ENCODE data around the gene BRF1.
"Not testable (repeated sequence)": the region's sequence is repeated elsewhere in the genome, so short reads cannot be mapped to it uniquely, and the experiment has no call there.

Gene BRF1

DNA sequence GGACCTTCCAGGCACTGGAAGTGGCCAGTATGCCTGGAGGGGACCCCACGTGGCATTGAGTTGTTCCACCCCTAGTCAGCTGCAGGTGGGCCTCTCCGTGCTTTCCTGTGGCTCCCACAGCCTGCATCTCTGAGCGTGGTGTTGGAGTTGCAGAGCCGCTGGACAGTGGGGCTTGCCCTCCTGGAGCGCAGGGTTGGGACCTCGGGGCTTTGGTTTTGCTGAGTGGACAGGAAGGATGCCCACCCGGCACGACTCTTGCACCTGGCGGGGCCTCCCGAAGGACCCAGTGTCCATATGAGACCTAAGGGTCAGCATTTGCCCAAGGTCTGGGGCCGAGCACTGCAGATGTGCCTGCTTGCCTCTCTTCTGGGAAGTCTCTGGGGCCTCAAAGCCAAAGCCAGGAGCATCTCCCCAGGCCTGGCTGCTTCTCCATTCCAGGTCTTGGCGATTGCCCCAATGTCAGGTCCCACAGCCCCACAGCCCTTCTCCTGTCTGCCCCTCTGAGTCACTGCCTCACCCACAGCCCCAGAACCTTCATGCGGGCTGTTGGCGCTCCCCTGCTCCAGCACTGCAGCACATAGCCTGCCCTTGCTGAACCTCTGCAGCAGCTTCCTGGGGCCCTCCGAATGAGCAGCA, 15.3 kb upstream of the BRF1 start:
- DNase-seq (ENCODE audit: low spot score): no peak

DNA sequence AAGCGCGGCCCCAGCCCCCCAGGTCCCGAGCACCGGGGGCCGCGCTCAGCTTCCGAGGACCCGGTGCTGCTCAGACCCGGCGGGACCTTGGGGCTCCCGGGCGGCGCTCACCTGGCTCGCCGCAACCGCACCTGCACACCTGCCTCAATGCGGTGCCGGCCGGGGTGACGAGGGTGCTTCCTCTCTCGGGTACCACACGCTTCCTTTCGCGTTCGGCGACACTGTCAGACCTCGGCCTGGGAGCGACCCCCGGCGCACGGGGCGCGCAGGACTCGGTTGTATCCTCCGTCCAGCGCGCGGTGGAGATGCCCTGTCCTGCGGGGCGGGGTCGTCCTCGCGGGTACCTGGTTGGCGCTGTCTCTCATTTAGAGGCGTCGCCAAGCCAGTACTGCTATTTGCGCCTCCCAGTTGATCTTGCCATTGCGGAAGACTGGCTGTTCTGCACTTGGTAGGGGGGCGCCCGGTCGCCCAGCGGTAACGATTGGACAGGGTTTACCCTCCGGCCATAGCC, 14.5 kb upstream of the BRF1 start:
- no peak for DNase-seq (ENCODE audit: low spot score)

DNA sequence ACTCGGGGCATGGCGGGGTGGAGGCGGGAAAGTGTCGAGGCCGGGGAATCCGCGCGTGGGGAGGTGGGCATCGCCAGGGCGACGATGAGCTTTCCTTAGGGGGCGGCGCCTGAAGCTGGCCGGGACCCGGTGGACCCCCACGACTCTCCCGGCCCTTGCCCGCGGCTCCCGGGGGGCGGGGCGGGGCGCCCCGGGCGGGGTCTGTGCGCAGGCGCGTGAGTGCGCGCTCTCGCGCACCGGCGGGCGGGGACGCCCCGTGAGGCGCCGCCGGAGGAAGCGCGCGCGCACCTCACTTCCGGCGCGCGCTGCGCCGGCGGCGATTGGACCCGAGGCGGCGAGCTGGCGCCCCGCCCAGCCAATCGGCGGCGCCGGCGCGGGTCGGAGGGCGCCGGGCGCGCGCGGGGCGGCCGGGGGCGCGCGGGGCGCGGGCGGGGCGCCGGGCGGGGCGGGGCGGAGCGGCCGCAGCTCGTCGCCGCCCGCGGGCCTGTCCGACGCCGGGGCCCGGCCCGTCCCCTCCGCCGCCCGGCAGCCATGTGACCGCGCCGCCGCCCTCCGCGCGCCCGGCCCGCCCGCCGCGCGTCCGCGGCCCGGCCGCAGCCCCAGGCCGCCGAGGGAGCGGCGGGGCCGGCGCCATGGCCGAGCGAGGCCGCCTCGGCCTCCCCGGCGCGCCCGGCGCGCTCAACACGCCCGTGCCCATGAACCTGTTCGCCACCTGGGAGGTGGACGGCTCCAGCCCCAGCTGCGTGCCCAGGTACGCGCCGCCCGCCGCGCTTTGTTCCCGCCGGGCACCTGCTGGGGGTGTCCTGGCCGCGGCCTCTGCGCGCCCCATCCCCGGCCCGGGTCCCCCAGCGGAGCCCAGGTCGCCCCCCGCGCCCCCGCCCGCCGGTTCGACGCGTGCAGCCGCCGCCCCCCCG, 13.7 kb upstream of the BRF1 start, which contains the start of gene PACS2:
Gene PACS2 (plus strand): TSS at position 462 of the 914 bp plus-strand sequence. CDS start 171 bp downstream, at position 633.
- peak; percentile 83 for DNase-seq (ENCODE audit: low spot score)

DNA sequence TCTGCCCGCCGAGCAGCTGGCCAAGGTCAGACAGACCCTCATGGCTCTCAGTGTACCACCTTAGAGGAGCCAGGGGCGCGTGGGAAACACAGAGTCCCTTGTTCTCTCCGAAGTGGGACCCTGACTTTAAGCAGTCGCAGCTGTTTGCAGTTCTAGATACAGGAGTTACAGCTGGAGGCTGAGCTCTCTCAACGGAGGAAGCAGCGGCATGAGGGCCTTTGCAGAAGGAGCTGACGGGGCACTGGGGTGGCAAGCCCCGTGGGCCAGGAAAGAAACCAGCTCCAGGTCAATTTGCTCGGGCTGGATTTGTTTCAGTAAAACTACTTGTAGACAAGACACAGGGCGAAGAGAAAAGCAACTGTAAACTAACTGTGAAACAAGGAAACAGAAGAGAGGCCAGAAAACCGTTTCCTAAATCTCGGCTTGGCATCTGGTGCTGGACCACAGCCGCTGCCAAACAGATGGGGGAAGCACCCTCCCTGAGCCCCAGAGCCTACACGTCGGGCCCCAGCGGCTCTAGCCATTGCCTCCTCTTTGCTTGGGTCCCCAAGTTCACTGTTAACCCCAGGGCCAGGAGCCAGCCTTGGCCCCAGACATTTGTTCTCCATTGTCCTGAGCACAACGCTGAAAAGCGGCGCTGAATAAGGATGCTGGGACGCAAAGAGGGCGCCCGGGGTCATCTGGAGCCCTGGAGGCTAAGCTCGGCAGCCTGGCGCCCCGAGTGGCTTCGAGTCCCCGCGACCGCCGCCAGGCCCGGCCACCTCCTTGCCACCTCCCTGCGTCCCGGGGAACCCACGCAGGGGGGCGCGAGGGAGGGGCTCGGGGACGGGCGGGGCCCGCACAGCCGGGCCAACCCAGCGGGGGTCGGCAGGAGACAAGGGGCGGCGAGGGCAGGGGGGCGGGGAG, 12.8 kb upstream of the BRF1 start:
- DNase-seq (ENCODE audit: low spot score): no peak

DNA sequence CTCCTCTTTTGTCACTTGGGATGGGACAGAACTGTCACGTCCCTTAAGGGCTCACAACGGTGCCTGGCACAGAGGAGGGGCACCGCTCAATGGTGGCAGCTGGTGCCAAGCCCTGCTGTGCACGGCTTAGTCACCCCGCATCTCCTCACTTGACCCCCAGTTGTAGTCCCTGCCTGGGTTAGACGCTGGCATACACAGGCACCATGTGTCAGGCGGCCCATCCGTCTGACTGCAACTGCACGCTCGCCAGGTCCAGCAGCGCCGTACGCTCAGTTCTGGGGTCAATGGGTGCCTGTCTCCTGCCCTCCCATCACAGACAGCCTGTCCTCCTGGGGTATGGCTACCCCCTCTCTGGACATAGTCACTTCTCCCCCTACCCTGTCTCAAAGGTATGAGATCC, 12.2 kb upstream of the BRF1 start:
- DNase-seq (ENCODE audit: low spot score): no peak

DNA sequence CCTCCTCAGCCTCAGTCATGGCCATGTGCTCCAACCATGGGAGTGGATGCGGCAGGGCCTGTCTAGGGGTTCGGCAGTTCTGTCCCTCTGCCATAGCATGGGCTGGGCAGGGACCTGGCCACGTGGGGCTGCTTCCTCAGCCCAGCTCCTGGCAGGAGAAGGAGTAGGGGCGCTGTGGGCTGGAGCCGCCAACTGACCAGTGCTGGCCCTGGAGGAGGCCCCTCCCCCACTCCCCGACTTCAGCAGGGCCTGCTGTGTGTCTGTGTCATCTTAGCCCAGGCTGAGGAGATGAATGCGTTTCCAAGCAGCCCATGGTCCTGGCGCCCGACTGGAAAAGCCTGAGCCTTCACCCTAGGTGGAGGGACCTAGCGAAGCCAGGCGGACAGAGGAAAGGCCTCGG, 11.0 kb upstream of the BRF1 start:
- DNase-seq (ENCODE audit: low spot score): no peak

DNA sequence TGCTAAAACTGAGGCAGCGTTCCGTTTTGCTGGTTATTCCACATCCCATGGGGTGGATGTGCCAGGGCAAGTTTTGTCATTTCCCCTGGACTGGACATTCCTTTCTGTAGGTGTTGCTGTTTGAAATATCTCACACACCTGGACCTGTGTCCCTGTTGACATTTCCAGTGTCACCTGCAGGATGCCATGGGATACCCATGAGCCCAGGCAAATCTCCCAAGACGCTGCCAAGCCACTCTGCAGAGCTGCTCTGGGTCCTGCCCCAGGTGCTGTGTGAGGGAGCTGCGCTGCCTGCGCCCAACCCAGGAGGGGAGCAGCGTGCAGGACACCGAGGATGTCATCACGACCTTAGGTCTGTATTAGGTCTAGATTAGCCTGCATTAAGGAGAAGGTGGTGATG, 8.6 kb upstream of the BRF1 start:
- DNase-seq (ENCODE audit: low spot score): no peak

DNA sequence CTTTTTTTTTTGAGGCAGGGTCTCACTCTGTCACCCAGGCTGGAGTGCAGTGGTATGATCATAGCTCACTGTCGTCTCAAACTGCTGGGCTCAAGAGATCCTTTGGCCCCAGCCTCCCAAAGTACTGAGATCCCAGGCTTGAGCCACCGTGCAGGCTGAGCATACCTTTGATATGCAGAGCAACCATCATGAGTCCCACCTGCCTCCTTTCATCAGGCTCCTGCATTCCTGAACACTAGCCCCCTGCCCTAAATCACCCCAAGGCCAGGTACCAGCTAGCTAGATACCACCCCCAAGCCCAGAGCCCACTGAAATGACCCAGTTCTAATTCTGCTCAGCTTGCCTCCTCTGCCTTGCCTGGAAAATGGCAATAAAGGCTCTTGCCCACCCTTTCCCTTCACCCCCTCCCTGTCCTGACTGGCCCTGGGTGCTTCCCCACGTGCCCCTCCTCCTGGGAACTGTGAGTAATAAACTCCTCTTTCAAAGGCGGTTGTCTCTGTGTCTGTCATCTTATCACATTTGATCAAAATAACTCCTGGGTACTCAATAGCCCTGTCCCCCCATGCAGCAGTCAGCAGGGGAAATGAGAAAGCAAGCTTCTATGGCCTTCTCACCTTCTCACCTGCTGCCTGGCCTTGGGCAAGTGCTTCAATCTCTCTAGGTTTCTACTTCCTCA, 6.4 kb upstream of the BRF1 start:
- no peak for DNase-seq (ENCODE audit: low spot score)

DNA sequence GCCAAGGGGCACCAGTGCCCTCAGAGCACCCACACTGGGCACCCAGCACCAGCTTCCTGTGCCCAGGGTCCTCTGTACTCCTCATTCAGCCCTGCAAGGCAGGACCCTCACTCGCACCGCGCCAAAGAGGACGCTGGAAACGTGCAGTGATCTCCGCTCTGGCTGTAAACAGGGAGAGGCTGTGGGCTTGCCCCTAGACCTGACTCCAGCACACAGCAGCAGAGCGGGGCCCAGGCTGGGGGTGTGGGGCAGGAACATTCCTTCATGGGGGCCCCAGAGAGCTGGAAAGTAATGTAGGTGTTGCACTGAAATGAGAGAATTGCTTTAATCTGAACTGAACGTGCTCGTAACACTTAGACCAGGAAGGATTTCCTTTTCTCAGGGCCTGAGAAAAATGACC, 5.0 kb upstream of the BRF1 start:
- no peak for DNase-seq (ENCODE audit: low spot score)

DNA sequence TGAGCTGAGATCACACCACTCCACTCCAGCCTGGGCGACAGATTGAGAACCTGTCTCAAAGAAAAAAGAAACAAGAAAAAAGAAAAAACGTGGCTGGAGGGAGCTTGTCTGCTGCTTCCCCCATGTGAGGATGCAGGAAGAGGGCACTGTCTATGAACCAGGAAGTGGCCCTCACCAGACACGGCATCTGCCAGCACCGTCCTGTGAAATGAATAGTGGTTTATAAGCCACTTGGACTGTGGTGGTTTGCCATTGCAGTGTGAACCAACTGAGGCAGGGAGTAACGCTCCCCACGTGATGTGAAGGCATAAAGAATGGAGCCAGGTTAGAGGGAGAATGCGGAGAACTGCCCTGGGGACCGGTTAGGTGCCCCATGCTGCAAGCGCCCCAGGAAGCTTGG, 4.5 kb upstream of the BRF1 start:
- no peak for DNase-seq (ENCODE audit: low spot score)

DNA sequence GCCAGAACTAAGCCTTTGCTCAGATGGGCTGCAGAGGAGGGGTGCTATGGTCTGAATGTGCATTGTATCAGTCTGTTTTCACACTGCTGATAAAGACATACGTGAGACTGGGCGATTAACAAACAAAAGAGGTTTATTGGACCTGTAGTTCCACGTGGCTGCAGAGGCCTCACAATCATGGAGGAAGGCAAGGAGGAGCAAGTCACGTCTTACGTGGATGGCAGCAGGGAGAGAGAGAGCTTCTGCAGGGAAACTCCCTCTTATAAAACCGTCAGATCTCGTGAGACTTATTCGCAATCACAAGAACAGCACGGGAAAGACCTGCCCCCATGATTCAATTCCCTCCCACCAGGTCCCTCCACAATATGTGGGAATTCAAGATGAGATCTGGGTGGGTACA, 3.8 kb upstream of the BRF1 start:
- no peak for DNase-seq (ENCODE audit: low spot score)

DNA sequence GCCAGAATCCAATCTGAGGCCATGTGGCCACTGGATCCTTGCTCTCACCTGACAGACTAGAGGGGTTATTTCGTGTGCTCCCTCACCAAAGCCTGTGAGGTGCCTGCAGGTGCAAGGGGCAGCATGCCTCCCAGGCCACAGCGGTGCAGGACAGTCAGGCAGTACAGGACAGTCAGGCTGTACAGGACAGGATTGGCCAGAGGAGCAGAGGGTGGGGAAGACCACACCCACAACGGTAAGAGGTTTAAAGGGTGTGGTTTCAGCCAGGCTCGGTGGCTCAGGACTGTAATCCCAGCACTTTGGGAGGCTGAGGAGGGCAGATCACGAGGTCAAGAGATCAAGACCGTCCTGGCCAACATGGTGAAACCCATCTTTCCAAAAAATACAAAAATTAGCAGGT, 3.1 kb upstream of the BRF1 start:
- DNase-seq (ENCODE audit: low spot score): no peak

DNA sequence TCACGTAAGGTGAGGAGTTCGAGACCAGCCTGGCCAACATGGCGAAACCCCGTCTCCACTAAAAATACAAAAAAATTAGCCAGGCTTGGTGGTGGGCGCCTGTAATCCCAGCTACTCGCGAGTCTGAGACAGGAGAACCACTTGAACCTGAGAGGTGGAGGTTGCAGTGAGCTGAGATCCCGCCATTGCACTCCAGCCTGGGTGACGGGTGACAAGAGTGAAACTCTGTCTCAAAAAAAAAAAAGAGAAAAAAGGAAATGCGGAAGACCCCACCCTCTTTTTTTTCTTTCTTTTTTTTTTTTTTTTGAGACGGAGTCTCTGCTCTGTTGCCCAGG, 1.1 kb upstream of the BRF1 start:
- not testable (repeated sequence) for DNase-seq (ENCODE audit: low spot score)

DNA sequence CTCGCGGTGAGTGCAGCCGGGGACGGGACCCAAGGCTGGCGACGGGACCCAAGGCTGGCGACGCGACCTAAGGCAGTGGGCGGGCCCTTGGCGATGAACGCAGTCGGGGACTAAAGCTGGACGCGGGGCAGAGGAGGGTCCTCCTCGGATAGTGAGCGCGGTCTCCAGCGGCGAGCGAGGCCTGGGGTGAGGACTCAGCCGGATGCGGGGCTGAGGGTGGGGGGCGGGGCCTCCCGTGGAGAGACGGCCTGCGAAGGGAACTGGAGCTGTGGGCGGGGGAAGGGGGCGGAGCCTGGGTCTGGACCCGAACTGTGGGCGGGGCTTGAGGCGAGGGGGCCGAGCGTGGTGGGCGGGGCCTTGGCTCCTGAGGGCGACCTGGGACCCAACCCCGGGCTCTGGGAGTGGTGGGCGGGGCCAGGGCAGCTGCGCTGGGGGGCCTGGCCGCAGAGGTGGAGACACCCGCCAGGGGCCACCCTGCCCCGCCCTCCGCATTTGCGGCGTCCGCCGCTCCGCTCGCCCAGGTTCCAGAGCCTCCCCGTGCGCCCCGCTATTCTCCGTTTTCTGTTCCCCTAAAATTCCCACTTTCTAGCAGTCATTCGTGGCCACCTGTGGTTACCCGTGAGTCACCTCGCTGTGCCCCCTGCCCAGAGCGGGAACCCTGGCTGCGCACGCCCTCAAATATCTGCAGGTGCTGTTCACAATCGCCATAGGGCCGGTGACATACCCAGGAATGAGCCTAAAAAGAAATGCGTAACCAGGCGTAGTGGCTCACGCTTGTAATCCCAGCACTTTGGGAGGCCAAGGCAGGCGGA, 508 bp upstream of the BRF1 start:
- peak; percentile 90 for DNase-seq (ENCODE audit: low spot score)

DNA sequence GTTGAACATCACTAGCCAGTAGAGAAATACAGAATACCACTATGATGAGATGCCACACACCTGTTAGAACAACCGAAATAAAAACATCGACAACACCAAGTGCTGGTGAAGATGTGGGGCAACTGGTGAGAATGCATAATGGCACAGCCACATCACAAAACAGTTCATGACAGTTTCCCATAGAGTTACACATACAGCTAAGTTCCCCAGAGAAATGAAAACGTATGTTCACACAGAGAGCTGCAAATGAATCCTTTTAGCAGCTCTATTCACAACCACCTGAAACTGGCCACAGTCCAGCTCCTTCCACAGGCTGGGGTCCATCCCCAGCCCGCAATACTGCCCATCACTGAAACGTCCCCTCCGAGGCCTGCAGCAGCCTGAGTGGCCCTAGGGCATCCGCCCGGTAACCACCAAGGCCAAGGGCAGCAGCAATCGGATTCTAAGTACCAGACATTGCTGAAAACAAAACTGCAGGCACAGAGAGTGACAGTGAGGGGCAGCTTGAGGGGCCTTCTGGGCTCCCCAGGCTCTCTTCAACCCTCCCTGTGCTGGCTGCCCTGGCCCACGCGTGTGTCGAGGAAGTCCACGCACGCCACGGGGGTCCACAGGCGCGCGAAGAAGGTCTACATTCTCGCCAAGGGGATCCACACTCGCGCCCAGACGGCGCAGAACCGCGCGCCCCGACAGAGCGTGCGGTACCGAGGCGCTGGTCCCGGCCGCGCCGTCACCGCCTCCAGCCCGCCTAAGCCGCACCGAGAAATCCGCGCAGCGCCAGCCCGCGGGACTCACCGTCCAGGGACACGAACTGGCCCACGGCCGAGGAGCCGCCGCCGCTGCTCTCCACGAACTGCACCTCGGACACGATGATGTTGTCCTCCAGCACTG, 903 bp downstream of the BRF1 start:
- no peak for DNase-seq (ENCODE audit: low spot score)

DNA sequence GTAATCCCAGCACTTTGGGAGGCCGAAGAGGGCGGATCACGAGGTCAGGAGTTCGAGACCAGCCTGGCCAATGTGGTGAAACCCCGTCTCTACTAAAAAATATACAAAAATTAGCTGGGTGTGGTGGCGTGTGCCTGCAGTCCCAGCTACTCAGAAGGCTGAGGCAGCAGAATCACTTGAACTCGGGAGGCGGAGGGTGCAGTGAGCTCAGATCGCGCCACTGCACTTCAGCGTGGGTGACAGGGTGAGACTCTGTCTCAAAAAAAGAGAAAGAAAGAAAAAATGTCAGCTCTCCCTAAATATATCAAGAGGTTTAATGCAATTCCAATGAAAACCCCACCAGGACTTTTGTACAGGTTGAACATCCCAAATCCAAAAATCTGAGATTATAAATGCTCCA, 3.5 kb downstream of the BRF1 start:
- not testable (repeated sequence) for DNase-seq (ENCODE audit: low spot score)

DNA sequence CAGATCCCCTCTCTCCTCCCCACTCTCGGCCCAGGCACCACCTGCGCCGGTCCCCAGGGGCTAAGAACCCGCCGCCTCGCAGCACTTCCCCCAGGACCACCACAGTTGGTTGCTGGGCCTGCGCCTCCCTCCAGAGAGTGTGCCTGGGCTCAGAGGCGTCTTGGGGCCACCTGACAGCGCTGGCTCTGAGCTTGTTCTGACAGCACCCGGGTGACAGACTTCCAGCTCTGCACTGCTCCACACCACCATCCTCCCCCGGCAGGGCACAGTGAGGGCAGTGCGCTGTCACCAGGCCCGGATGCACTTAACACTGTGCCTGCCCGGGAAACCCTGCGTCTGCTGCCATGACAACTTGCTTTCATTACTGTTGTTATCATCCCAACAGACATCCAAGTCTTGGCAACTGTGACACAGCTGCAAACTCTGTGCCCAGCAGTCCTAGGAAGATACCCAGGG, 6.6 kb downstream of the BRF1 start:
- DNase-seq (ENCODE audit: low spot score): peak; percentile 25

DNA sequence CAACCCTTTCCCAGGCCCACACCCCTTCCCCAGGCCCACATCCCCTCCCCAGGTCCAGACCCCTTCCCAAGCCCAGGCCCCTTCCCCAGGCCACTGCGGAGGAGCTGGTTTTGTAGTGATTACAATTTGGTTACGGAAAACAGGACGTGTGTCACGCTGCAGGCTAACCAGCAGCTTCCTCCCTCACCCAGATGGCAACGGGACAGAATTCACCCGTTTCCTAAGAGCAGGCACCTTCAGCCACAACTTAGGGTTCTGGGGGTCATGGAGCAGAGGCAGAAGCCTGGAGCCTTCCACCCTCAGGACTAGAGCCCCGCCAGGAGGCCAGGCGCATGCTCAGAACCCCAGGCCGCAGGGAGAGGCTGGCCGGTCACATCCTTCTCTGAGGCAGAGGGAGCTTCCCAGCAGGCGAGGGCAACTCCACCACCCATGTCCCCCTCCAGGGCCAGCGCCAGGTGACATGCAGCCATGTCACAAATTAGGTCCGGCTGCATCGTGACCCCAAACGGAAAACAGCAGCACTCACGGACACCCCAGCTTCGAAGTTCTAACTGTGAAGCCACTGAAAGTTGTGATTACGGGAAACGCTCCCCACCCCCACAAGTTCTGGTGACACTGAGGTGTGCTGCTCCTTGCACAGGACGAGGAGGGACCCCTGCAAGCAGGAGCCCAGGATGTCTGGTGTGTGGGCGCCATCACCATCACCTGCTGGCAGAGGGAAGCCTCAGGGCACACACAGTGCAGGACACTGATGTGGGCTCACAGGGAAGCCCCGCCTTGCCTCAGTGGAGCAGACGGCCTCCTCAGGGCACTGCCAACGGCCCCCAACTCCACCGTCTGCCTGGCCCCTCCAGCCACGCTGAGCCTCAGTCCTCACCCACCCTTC, 7.7 kb downstream of the BRF1 start:
- DNase-seq (ENCODE audit: low spot score): no peak

All from hematopoietic multipotent progenitor cell treated with erythropoietin and hydrocortisone succinate and interleukin-3 and kit ligand, for 15 days (in vitro differentiated cells).